Fibroblast of skin of scalp (primary cell): ENCODE results near the gene PLAU.
"Not testable (repeated sequence)": the region's sequence is repeated elsewhere in the genome, so short reads cannot be mapped to it uniquely, and the experiment has no call there.

Source experiments
- DNase-seq: peaks from one replicate; pipeline ENCODE4 v3.0.0-alpha.2; 2013

Gene PLAU

GRCh38 chr10:73922864-73923133 lies 11.9 kb downstream of the PLAU start:
- DNase-seq, result no peak

GRCh38 chr10:73923935-73924598 lies 13.1 kb downstream of the PLAU start:
- DNase-seq, result no peak

- no peak for DNase-seq
Observed at GRCh38 chr10:73924935-73925334, 14.0 kb downstream of the PLAU start.

GRCh38 chr10:73925539-73925938 lies 14.6 kb downstream of the PLAU start:
- no peak for DNase-seq

- DNase-seq, result no peak
Observed at GRCh38 chr10:73926152-73926764, 15.3 kb downstream of the PLAU start.

GRCh38 chr10:73930630-73931327 lies 19.8 kb downstream of the PLAU start:
- DNase-seq, result not testable (repeated sequence)

GRCh38 chr10:73931767-73932619 lies 21.1 kb downstream of the PLAU start:
- DNase-seq, result no peak

GRCh38 chr10:73932620-73933112 lies 21.7 kb downstream of the PLAU start:
- no peak for DNase-seq

- DNase-seq, result no peak
Observed at GRCh38 chr10:73934074-73934473, 23.1 kb downstream of the PLAU start.

- DNase-seq, result no peak
Observed at GRCh38 chr10:73935895-73936294, 25.0 kb downstream of the PLAU start.

GRCh38 chr10:73937333-73938043 lies 26.6 kb downstream of the PLAU start:
- DNase-seq, result peak; percentile 43

- peak; percentile 80 for DNase-seq
Observed at GRCh38 chr10:73940634-73941221, 29.8 kb downstream of the PLAU start.

- DNase-seq, result no peak
Observed at GRCh38 chr10:73941300-73941699, 30.4 kb downstream of the PLAU start.

- DNase-seq, result no peak
Observed at GRCh38 chr10:73944356-73945100, 33.6 kb downstream of the PLAU start.

GRCh38 chr10:73946253-73947145 lies 35.6 kb downstream of the PLAU start:
- no peak for DNase-seq

- DNase-seq, result no peak
Observed at GRCh38 chr10:73948947-73949633, 38.2 kb downstream of the PLAU start.

GRCh38 chr10:73950155-73950948 lies 39.4 kb downstream of the PLAU start:
- DNase-seq, result peak; percentile 90

- DNase-seq, result peak; percentile 50
Observed at GRCh38 chr10:73953665-73954064, 42.7 kb downstream of the PLAU start.

GRCh38 chr10:73954737-73955136 lies 43.8 kb downstream of the PLAU start:
- no peak for DNase-seq
